ENCODE data around the gene PDIA6.

The PDIA6 gene

DNA sequence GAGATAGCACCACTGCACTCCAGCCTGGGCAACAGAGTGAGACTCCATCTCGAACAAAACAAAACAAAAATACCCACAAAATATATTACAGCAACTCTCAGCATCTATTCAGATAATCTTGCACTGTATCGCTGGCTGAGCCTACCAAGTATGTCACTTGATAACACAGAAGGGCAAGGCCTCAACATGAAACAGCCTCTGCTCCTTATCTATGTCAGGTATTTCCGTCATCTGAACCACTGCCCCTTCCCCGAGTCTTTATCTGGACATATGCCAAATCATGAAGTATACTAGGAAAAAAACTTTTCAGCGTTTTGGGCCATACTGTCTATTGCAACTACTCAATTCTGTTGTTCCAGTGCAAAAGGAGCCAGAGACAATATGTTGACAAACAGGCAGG is 17.7 kb downstream of the PDIA6 start:
- no peak for DNase-seq (ENCODE audit: low spot score)

DNA sequence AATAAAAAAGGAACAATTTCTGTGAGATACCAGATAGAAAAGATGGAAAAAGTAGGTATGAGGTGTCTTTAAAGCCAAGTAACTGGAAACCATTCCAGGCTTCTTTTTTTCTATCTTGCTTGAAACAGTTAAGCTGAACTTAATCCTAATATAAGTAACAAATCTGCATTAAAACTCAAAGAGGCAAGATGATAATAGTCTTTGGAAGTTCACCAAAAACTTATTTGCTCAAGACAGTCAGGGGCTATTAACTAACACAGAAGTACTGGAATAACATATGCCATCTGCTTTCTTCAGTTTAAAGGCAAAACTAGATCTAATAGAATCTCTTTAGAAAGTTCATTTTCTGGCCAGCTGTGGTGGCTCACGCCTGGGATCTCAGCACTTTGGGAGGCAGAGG is 18.8 kb downstream of the PDIA6 start:
- no peaks in the 10 kb centered on the region for H3K27me3 ChIP-seq (ENCODE audit: control insufficient read depth in 3 of 3, insufficient read depth in 3 of 3, low read depth in 1 of 3, low read length in 3 of 3)
- no peak overlapping the region for H2AFZ ChIP-seq (ENCODE audit: low read length)
- H3K79me1 ChIP-seq (ENCODE audit: low read depth, low read length) = no peaks in the 10 kb centered on the region
- no peak overlapping the region for H3K27ac ChIP-seq (replicated peaks; ENCODE audit: low read length)
- H3K4me3 ChIP-seq (ENCODE audit: low read length in 2 of 2) = no peak overlapping the region
- H2BK5ac ChIP-seq (ENCODE audit: low read length) = no peak overlapping the region
- H3K14ac ChIP-seq (ENCODE audit: low read length) = no peak overlapping the region
- H3K9me3 ChIP-seq (replicated peaks in 1 of 2; ENCODE audit: control insufficient read depth in 2 of 2, insufficient read depth in 1 of 2, low read depth in 1 of 2, low read length in 2 of 2) = no peaks in the 10 kb centered on the region
- H3K9ac ChIP-seq (ENCODE audit: low read depth, low read length, poor library complexity) = no peak overlapping the region
- no peak for DNase-seq (ENCODE audit: low spot score)
- H2BK120ac ChIP-seq (ENCODE audit: low read depth, low read length) = no peak overlapping the region
- H2BK15ac ChIP-seq (ENCODE audit: low read length) = no peak overlapping the region
- peaks cover 32 to 99% of the 10 kb centered on the region in 2 donors for H3K36me3 ChIP-seq (replicated peaks in 1 of 2; ENCODE audit: control insufficient read depth in 2 of 2, insufficient read depth in 2 of 2, low read length in 2 of 2)
- no peak overlapping the region for H2AK5ac ChIP-seq (ENCODE audit: low read depth, low read length)
- no peak overlapping the region for H3K4me2 ChIP-seq (ENCODE audit: insufficient read depth, low read length, poor library complexity, severe bottlenecking)
- no peak overlapping the region for H3K4ac ChIP-seq (ENCODE audit: low read length)
- H2BK12ac ChIP-seq (ENCODE audit: low read length) = no peak overlapping the region
- WGBS, 2 donors (ENCODE audit: extremely low coverage in 2 of 2, insufficient read length in 2 of 2, insufficient replicate concordance in 1 of 2) = no CpG with 5 or more reads among the region's 1 CpG
- H3K18ac ChIP-seq (ENCODE audit: low read length) = no peak overlapping the region
- no peak overlapping the region for H3K23ac ChIP-seq (ENCODE audit: low read depth, low read length, poor library complexity)
- H4K8ac ChIP-seq (ENCODE audit: low read depth, low read length) = no peak overlapping the region
- H4K91ac ChIP-seq (ENCODE audit: low read depth, low read length, poor library complexity) = no peak overlapping the region
- no peaks in the 10 kb centered on the region for H3K4me1 ChIP-seq (ENCODE audit: control insufficient read depth in 2 of 2, insufficient read depth in 1 of 2, low read depth in 1 of 2, low read length in 2 of 2)

More for the DNA sequence above, 17.7 kb downstream of the PDIA6 start:
- Histone ChIP-seq H3K18ac (ENCODE audit: low read length) (no peak overlapping the region), H2BK15ac (ENCODE audit: low read length) (no peak overlapping the region), H3K27ac (replicated peaks; ENCODE audit: low read length) (no peak overlapping the region), H3K36me3 (replicated peaks in 1 of 2; ENCODE audit: control insufficient read depth in 2 of 2, insufficient read depth in 2 of 2, low read length in 2 of 2) (peaks cover 28 to 99% of the 10 kb centered on the region in 2 donors), H3K14ac (ENCODE audit: low read length) (no peak overlapping the region), H3K4me2 (ENCODE audit: insufficient read depth, low read length, poor library complexity, severe bottlenecking) (no peak overlapping the region), H3K23ac (ENCODE audit: low read depth, low read length, poor library complexity) (no peak overlapping the region), H3K79me1 (ENCODE audit: low read depth, low read length) (no peaks in the 10 kb centered on the region), H2BK120ac (ENCODE audit: low read depth, low read length) (no peak overlapping the region), H2BK5ac (ENCODE audit: low read length) (no peak overlapping the region), H3K4me1 (ENCODE audit: control insufficient read depth in 2 of 2, insufficient read depth in 1 of 2, low read depth in 1 of 2, low read length in 2 of 2) (no peaks in the 10 kb centered on the region), H3K4me3 (ENCODE audit: low read length in 2 of 2) (no peak overlapping the region), H4K8ac (ENCODE audit: low read depth, low read length) (no peak overlapping the region), H3K9me3 (replicated peaks in 1 of 2; ENCODE audit: control insufficient read depth in 2 of 2, insufficient read depth in 1 of 2, low read depth in 1 of 2, low read length in 2 of 2) (no peaks in the 10 kb centered on the region), H2AK5ac (ENCODE audit: low read depth, low read length) (no peak overlapping the region), H3K9ac (ENCODE audit: low read depth, low read length, poor library complexity) (no peak overlapping the region), H2AFZ (ENCODE audit: low read length) (no peak overlapping the region), H4K91ac (ENCODE audit: low read depth, low read length, poor library complexity) (no peak overlapping the region), H3K27me3 (ENCODE audit: control insufficient read depth in 3 of 3, insufficient read depth in 3 of 3, low read depth in 1 of 3, low read length in 3 of 3) (no peaks in the 10 kb centered on the region), H2BK12ac (ENCODE audit: low read length) (no peak overlapping the region), H3K4ac (ENCODE audit: low read length) (no peak overlapping the region)
- no CpG with 5 or more reads among the region's 5 CpGs for WGBS, 2 donors (ENCODE audit: extremely low coverage in 2 of 2, insufficient read length in 2 of 2, insufficient replicate concordance in 1 of 2)

DNA sequence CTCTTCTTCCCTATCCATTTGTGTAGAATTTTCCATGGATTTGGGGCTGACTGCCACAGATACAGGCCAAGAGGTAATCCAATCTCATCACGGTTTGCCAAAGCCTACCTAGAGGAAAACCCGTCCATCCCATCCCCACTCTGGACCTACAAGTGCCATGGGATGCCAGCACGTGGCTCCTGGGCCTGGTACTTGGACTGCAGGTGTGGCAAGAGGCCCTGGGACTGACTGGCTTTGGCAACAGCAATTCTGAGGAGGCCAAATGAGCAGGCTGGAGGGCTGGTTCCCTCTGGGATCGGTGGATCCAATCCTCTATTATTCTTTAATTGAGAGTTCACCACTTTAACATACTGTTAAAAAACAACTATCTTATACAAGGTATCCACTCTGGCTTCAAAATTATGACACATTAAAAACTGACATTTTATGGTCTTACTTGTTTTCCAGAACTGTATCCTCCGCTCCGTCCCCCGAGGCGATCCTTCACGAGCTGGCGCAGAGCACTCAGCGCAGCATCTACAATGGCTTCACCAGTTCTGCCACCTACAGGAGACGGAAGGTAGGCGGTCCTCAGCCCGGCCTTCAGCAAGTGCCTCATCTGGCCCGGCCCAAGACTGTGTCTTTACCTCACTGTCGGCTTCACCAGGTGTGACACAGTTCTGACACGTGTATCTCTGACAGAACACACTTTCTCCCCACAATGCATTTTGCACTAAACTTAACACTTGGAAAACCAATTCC is 19.8 kb downstream of the PDIA6 start:
- no peak overlapping the region for H3K23ac ChIP-seq (ENCODE audit: low read depth, low read length, poor library complexity)
- H3K14ac ChIP-seq (ENCODE audit: low read length) = no peak overlapping the region
- H3K36me3 ChIP-seq (replicated peaks in 1 of 2; ENCODE audit: control insufficient read depth in 2 of 2, insufficient read depth in 2 of 2, low read length in 2 of 2) = peaks cover 37 to 99% of the 10 kb centered on the region in 2 donors
- no peak overlapping the region for H4K8ac ChIP-seq (ENCODE audit: low read depth, low read length)
- no peak overlapping the region for H2AK5ac ChIP-seq (ENCODE audit: low read depth, low read length)
- H3K4me2 ChIP-seq (ENCODE audit: insufficient read depth, low read length, poor library complexity, severe bottlenecking) = no peak overlapping the region
- H3K4me1 ChIP-seq (ENCODE audit: control insufficient read depth in 2 of 2, insufficient read depth in 1 of 2, low read depth in 1 of 2, low read length in 2 of 2) = no peaks in the 10 kb centered on the region
- H2BK5ac ChIP-seq (ENCODE audit: low read length) = no peak overlapping the region
- no peak overlapping the region for H2BK12ac ChIP-seq (ENCODE audit: low read length)
- no CpG with 5 or more reads among the region's 17 CpGs for WGBS, 2 donors (ENCODE audit: extremely low coverage in 2 of 2, insufficient read length in 2 of 2, insufficient replicate concordance in 1 of 2)
- no peak overlapping the region for H2AFZ ChIP-seq (ENCODE audit: low read length)
- peak overlapping the region in 1 of 2 donors; percentile 67 for H3K4me3 ChIP-seq (ENCODE audit: low read length in 2 of 2)
- no peak overlapping the region for H2BK120ac ChIP-seq (ENCODE audit: low read depth, low read length)
- no peak overlapping the region for H3K18ac ChIP-seq (ENCODE audit: low read length)
- no peak for DNase-seq (ENCODE audit: low spot score)
- H3K27me3 ChIP-seq (ENCODE audit: control insufficient read depth in 3 of 3, insufficient read depth in 3 of 3, low read depth in 1 of 3, low read length in 3 of 3) = no peaks in the 10 kb centered on the region
- H3K9me3 ChIP-seq (replicated peaks in 1 of 2; ENCODE audit: control insufficient read depth in 2 of 2, insufficient read depth in 1 of 2, low read depth in 1 of 2, low read length in 2 of 2) = no peaks in the 10 kb centered on the region
- H2BK15ac ChIP-seq (ENCODE audit: low read length) = no peak overlapping the region
- no peaks in the 10 kb centered on the region for H3K79me1 ChIP-seq (ENCODE audit: low read depth, low read length)
- H3K4ac ChIP-seq (ENCODE audit: low read length) = no peak overlapping the region
- no peak overlapping the region for H4K91ac ChIP-seq (ENCODE audit: low read depth, low read length, poor library complexity)
- no peak overlapping the region for H3K27ac ChIP-seq (replicated peaks; ENCODE audit: low read length)
- no peak overlapping the region for H3K9ac ChIP-seq (ENCODE audit: low read depth, low read length, poor library complexity)

GRCh38 chr2:10792001-10792634 is 20.5 kb downstream of the PDIA6 start:
- Histone ChIP-seq H2AK5ac (ENCODE audit: low read depth, low read length) (no peak overlapping the region), H2BK120ac (ENCODE audit: low read depth, low read length) (no peak overlapping the region), H3K27me3 (ENCODE audit: control insufficient read depth in 3 of 3, insufficient read depth in 3 of 3, low read depth in 1 of 3, low read length in 3 of 3) (no peaks in the 10 kb centered on the region), H3K4me3 (ENCODE audit: low read length in 2 of 2) (no peak overlapping the region), H3K18ac (ENCODE audit: low read length) (no peak overlapping the region), H3K79me1 (ENCODE audit: low read depth, low read length) (no peaks in the 10 kb centered on the region), H2AFZ (ENCODE audit: low read length) (no peak overlapping the region), H2BK12ac (ENCODE audit: low read length) (no peak overlapping the region), H3K4me2 (ENCODE audit: insufficient read depth, low read length, poor library complexity, severe bottlenecking) (no peak overlapping the region), H3K4ac (ENCODE audit: low read length) (no peak overlapping the region), H3K27ac (replicated peaks; ENCODE audit: low read length) (no peak overlapping the region), H3K14ac (ENCODE audit: low read length) (no peak overlapping the region), H3K9me3 (replicated peaks in 1 of 2; ENCODE audit: control insufficient read depth in 2 of 2, insufficient read depth in 1 of 2, low read depth in 1 of 2, low read length in 2 of 2) (no peaks in the 10 kb centered on the region), H2BK5ac (ENCODE audit: low read length) (no peak overlapping the region), H2BK15ac (ENCODE audit: low read length) (no peak overlapping the region), H3K23ac (ENCODE audit: low read depth, low read length, poor library complexity) (no peak overlapping the region), H3K4me1 (ENCODE audit: control insufficient read depth in 2 of 2, insufficient read depth in 1 of 2, low read depth in 1 of 2, low read length in 2 of 2) (no peaks in the 10 kb centered on the region), H4K91ac (ENCODE audit: low read depth, low read length, poor library complexity) (no peak overlapping the region), H4K8ac (ENCODE audit: low read depth, low read length) (no peak overlapping the region), H3K9ac (ENCODE audit: low read depth, low read length, poor library complexity) (no peak overlapping the region), H3K36me3 (replicated peaks in 1 of 2; ENCODE audit: control insufficient read depth in 2 of 2, insufficient read depth in 2 of 2, low read length in 2 of 2) (peaks cover 41 to 99% of the 10 kb centered on the region in 2 donors)
- DNase-seq (ENCODE audit: low spot score) = no peak
- WGBS, 2 donors (ENCODE audit: extremely low coverage in 2 of 2, insufficient read length in 2 of 2, insufficient replicate concordance in 1 of 2) = no CpG with 5 or more reads among the region's 2 CpGs
